ENCODE results near the gene ZNF746. TPM values are rescaled to one million over a fixed set of nuclear protein-coding genes. Genes with fewer than 3 reads are reported as not detected.
A peak's percentile ranks its signal among the peaks of the same experiment; 100 is the strongest.
"Not testable (repeated sequence)": the region's sequence is repeated elsewhere in the genome, so short reads cannot be mapped to it uniquely, and the experiment has no call there.

Gene ZNF746
- total RNA-seq, 4 donors from 2014 or later = 15.8 to 50.4 (median 33.1) TPM

GRCh38 chr7:149496642-149497391 is 792 bp downstream of the ZNF746 start:
- WGBS, 2 donors (ENCODE audit: low coverage in 1 of 2) = 3 to 20% methylated on average over 1 to 32 of the region's 51 CpGs
- DNase-seq = peak; percentile 58
- H3K4me3 ChIP-seq = peak overlapping the region; percentile 76 to 96 (median 86)
- peaks cover 9 to 25% (median 11%) of the 10 kb centered on the region in 4 donors for H3K4me1 ChIP-seq
- TF ChIP-seq POLR2A (IDR thresholded peaks at IDR 0.05) (no peak), EP300 (IDR thresholded peaks at IDR 0.05; ENCODE audit: low read depth) (no peak), POLR2AphosphoS5 (IDR thresholded peaks at IDR 0.05) (no peak)
- TF ChIP-seq, protein P1, sequence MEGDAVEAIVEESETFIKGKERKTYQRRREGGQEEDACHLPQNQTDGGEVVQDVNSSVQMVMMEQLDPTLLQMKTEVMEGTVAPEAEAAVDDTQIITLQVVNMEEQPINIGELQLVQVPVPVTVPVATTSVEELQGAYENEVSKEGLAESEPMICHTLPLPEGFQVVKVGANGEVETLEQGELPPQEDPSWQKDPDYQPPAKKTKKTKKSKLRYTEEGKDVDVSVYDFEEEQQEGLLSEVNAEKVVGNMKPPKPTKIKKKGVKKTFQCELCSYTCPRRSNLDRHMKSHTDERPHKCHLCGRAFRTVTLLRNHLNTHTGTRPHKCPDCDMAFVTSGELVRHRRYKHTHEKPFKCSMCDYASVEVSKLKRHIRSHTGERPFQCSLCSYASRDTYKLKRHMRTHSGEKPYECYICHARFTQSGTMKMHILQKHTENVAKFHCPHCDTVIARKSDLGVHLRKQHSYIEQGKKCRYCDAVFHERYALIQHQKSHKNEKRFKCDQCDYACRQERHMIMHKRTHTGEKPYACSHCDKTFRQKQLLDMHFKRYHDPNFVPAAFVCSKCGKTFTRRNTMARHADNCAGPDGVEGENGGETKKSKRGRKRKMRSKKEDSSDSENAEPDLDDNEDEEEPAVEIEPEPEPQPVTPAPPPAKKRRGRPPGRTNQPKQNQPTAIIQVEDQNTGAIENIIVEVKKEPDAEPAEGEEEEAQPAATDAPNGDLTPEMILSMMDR (IDR thresholded peaks at IDR 0.05) = no peak
- peak overlapping the region; percentile 89 to 94 (median 91) for H3K27ac ChIP-seq
- no peaks in the 10 kb centered on the region for H3K9me3 ChIP-seq
- H3K36me3 ChIP-seq = peaks cover 0 to 23% (median 10%) of the 10 kb centered on the region in 4 donors
- intact Hi-C loops (cut with DNase I; ENCODE audit: low total_unique reads) = loop anchor here (2.0 kb wide), 1 partner anchor 36 kb away; the partner anchor contains the start of gene ZNF777
- in situ Hi-C loops (cut with MboI; ENCODE audit: low pct_ligation_motif_present in 1 of 4, low pct_unique_long_range_greater_than_20kb in 1 of 4, low sequenced_read_pairs in 3 of 4) = no loop called here
- no peaks in the 10 kb centered on the region for H3K27me3 ChIP-seq

GRCh38 chr7:149495785-149496641 is 1.6 kb downstream of the ZNF746 start:
- Histone ChIP-seq H3K4me3 (peak overlapping the region in 3 of 4 donors; percentile 76 to 96 (median 85)), H3K27me3 (no peaks in the 10 kb centered on the region), H3K9me3 (no peaks in the 10 kb centered on the region), H3K4me1 (peaks cover 9 to 25% (median 11%) of the 10 kb centered on the region in 4 donors), H3K36me3 (peaks cover 0 to 31% (median 12%) of the 10 kb centered on the region in 4 donors), H3K27ac (peak overlapping the region; percentile 89 to 94 (median 91))
- in situ Hi-C loops (cut with MboI; ENCODE audit: low pct_ligation_motif_present in 1 of 4, low pct_unique_long_range_greater_than_20kb in 1 of 4, low sequenced_read_pairs in 3 of 4) = no loop called here
- intact Hi-C loops (cut with DNase I; ENCODE audit: low total_unique reads) = loop anchor here (2.0 kb wide), 1 partner anchor 35 kb away; the partner anchor contains the start of gene ZNF777
- WGBS, 2 donors (ENCODE audit: low coverage in 1 of 2) = 52 to 69% methylated on average over 5 to 11 of the region's 13 CpGs
- DNase-seq = peak; percentile 62
- TF ChIP-seq POLR2AphosphoS5 (IDR thresholded peaks at IDR 0.05) (no peak), EP300 (IDR thresholded peaks at IDR 0.05; ENCODE audit: low read depth) (no peak), POLR2A (IDR thresholded peaks at IDR 0.05) (no peak)
- TF ChIP-seq, protein P1 (IDR thresholded peaks at IDR 0.05) = no peak

DNA sequence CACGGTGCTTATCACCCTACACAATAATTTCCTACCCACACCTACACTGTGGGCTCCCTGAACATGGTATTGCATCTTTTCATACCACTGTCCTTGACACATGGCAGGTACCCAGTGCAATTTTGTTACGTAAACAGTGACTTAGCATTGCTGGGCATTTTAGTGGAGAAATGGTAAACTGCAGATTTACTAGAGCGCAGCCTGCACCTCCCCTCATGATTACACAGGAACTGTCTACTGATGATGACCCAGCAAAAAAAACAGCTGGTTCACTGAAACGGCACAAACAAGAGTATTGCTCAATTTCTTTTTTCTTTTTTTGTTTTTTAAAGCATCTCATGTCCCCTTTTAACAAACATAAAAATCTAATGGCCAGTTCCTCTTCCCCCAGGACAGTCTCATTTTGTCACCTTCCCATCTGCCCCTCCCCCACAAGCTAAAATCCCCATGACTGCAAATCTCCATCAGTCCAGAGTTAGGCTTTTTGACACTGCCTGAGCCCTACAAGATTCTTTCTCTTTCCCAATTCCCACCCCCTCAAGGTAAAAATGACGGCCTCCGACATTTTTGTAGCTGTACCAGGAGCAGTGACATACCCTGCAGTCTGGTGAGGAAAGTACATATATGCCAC is 2.8 kb downstream of the ZNF746 start:
- H3K9me3 ChIP-seq = no peaks in the 10 kb centered on the region
- H3K27me3 ChIP-seq = no peaks in the 10 kb centered on the region
- H3K27ac ChIP-seq = peak overlapping the region in 3 of 4 donors; percentile 89 to 92 (median 90)
- H3K4me1 ChIP-seq = peaks cover 9 to 25% (median 11%) of the 10 kb centered on the region in 4 donors
- in situ Hi-C loops (cut with MboI; ENCODE audit: low pct_ligation_motif_present in 1 of 4, low pct_unique_long_range_greater_than_20kb in 1 of 4, low sequenced_read_pairs in 3 of 4) (no loop called here), intact Hi-C loops (cut with DNase I; ENCODE audit: low total_unique reads) (no loop called here)
- no peak for TF ChIP-seq POLR2AphosphoS5 (IDR thresholded peaks at IDR 0.05)
- TF ChIP-seq EP300 (IDR thresholded peaks at IDR 0.05; ENCODE audit: low read depth) = no peak
- TF ChIP-seq, protein P1 (IDR thresholded peaks at IDR 0.05) = no peak
- TF ChIP-seq POLR2A (IDR thresholded peaks at IDR 0.05) = no peak
- no peak overlapping the region for H3K4me3 ChIP-seq
- 73 to 80% methylated on average over 5 to 6 of the region's 6 CpGs for WGBS, 2 donors (ENCODE audit: low coverage in 1 of 2)
- DNase-seq = no peak
- H3K36me3 ChIP-seq = peaks cover 0 to 38% (median 15%) of the 10 kb centered on the region in 4 donors

- WGBS, 2 donors (ENCODE audit: low coverage in 1 of 2) = 87 to 90% methylated on average over 2 to 19 of the region's 20 CpGs
- intact Hi-C loops (cut with DNase I; ENCODE audit: low total_unique reads); DNase-seq; H3K4me3 ChIP-seq; H3K27me3 ChIP-seq; H3K27ac ChIP-seq; in situ Hi-C loops (cut with MboI; ENCODE audit: low pct_ligation_motif_present in 1 of 4, low pct_unique_long_range_greater_than_20kb in 1 of 4, low sequenced_read_pairs in 3 of 4); H3K9me3 ChIP-seq: not testable (repeated sequence)
- Histone ChIP-seq H3K4me1 (peaks cover 9 to 25% (median 11%) of the 10 kb centered on the region in 4 donors), H3K36me3 (peaks cover 0 to 39% (median 15%) of the 10 kb centered on the region in 4 donors)
Observed at GRCh38 chr7:149493975-149494374, 3.6 kb downstream of the ZNF746 start.

Measured in transverse colon (tissue), 4 donors.